WERI-Rb-1 (cell line): Measurements from ENCODE around the gene MGAT1.
A peak's percentile ranks its signal among the peaks of the same experiment; 100 is the strongest.
"Not testable (repeated sequence)": the region's sequence is repeated elsewhere in the genome, so short reads cannot be mapped to it uniquely, and the experiment has no call there.

Experiments
- DNase-seq: peaks from one replicate; pipeline ENCODE4 v3.0.0-alpha.2; 2020
- H3K27ac ChIP-seq: fragments of 250-450 bp; sonication (Bioruptor Pico); 2 replicates; pipeline ENCODE4 v1.5.1; 2020; ENCODE audit warnings: mild to moderate bottlenecking, moderate library complexity
- H3K27me3 ChIP-seq: fragments of 250-450 bp; sonication (Bioruptor Pico); 2 replicates; pipeline ENCODE4 v1.5.1; 2021; ENCODE audit warnings: mild to moderate bottlenecking, low read depth, moderate library complexity; ENCODE audit not compliant: insufficient read depth, severe bottlenecking
- H3K36me3 ChIP-seq: fragments of 250-450 bp; sonication (Bioruptor Pico); 2 replicates; pipeline ENCODE4 v1.5.1; 2020; ENCODE audit warnings: mild to moderate bottlenecking, moderate library complexity
- H3K4me3 ChIP-seq: 2 replicates; pipeline ENCODE4 v1.5.1; 2011; ENCODE audit warnings: low read depth, mild to moderate bottlenecking, control low read depth, low read length
- H3K9me3 ChIP-seq: fragments of 250-450 bp; sonication (Bioruptor Pico); 2 replicates; pipeline ENCODE4 v1.5.1; 2021; ENCODE audit warnings: mild to moderate bottlenecking, moderate library complexity; ENCODE audit not compliant: severe bottlenecking
- TF ChIP-seq, protein P1 (sequence below): IDR thresholded peaks from 2 replicates; pipeline ENCODE4 v1.5.1; 2011; ENCODE audit warnings: low read depth, mild to moderate bottlenecking, control low read depth, inconsistent platforms, low read length

Gene MGAT1

GRCh38 chr5:180785121-180785781, 17.4 kb downstream of the MGAT1 start:
- no peaks in the 10 kb centered on the region for H3K36me3 ChIP-seq
- no peak for DNase-seq
- TF ChIP-seq, protein P1, sequence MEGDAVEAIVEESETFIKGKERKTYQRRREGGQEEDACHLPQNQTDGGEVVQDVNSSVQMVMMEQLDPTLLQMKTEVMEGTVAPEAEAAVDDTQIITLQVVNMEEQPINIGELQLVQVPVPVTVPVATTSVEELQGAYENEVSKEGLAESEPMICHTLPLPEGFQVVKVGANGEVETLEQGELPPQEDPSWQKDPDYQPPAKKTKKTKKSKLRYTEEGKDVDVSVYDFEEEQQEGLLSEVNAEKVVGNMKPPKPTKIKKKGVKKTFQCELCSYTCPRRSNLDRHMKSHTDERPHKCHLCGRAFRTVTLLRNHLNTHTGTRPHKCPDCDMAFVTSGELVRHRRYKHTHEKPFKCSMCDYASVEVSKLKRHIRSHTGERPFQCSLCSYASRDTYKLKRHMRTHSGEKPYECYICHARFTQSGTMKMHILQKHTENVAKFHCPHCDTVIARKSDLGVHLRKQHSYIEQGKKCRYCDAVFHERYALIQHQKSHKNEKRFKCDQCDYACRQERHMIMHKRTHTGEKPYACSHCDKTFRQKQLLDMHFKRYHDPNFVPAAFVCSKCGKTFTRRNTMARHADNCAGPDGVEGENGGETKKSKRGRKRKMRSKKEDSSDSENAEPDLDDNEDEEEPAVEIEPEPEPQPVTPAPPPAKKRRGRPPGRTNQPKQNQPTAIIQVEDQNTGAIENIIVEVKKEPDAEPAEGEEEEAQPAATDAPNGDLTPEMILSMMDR: no peak
- no peaks in the 10 kb centered on the region for H3K9me3 ChIP-seq
- H3K4me3 ChIP-seq: no peak overlapping the region
- H3K27ac ChIP-seq: no peak overlapping the region
- no peaks in the 10 kb centered on the region for H3K27me3 ChIP-seq

DNA sequence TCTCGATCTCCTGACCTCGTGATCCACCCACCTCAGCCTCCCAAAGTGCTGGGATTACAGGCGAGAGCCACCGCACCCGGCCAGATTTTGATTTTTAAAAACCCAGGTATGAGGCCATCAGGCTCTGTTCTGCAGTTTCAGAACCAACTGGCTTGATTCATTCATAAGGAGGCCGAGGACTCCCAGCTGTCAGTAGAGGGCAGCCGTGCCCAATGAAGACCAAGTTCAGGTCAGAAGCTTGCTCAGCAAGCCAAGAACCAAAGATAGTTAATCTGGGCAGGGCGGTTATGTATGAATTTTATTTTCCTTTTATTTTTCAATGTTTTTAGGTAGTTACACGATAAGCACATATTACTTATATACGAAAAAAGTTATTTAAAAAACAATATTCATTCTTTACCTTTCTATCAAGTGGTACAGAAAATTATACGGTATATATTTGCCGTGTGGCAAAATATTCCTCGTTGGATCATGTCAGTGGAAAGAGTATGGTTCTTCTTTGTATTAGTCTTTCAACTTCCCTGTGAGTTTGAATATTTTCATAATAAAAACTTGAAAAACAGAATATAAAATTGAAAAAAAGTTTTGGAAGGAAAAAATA, 18.0 kb downstream of the MGAT1 start:
- Histone ChIP-seq H3K9me3 (no peaks in the 10 kb centered on the region), H3K27ac (no peak overlapping the region), H3K27me3 (no peaks in the 10 kb centered on the region), H3K36me3 (no peaks in the 10 kb centered on the region), H3K4me3 (no peak overlapping the region)
- DNase-seq: peak; percentile 73
- TF ChIP-seq, protein P1: peak; percentile 60

DNA sequence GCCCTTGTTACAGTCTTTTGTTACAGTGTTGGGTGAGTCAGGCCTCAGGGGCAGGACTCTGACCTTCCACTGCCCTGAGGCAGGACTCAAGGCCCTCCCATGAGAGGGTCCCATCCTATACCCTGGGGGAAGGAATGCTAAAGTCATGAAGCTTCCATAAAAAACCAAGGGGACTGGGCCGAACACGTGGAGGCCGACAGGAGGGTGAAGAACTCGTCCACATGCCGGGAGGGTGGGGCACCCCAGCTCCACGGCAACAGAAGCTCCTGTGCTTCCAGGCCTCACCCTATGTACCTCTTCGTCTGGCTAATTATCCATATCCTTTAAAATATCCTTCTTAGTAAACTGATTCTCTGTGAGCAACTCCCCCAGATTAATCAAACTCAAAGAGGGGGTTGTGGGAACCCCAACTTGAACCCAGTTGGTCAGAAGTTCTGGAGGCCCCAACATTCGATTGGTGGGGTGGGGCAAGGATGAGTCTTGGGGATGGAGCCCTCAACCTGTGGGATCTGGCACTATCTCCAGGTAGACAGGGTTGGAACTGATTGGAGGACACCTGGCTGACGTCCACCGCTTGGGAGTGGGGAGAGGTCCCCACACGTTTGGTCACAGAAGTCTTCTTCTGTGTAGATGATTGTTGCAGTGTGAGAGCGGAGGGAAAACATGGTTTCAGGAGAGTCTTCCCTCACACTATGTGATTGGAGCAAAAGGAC, 19.1 kb downstream of the MGAT1 start:
- TF ChIP-seq, protein P1: no peak
- Histone ChIP-seq H3K9me3 (no peaks in the 10 kb centered on the region), H3K27ac (no peak overlapping the region), H3K4me3 (no peak overlapping the region), H3K36me3 (no peaks in the 10 kb centered on the region), H3K27me3 (no peaks in the 10 kb centered on the region)
- no peak for DNase-seq

GRCh38 chr5:180782748-180783147, 19.9 kb downstream of the MGAT1 start:
- Histone ChIP-seq H3K4me3 (no peak overlapping the region), H3K9me3 (no peaks in the 10 kb centered on the region), H3K27ac (no peak overlapping the region), H3K36me3 (no peaks in the 10 kb centered on the region), H3K27me3 (no peaks in the 10 kb centered on the region)
- no peak for DNase-seq
- TF ChIP-seq, protein P1: no peak

DNA sequence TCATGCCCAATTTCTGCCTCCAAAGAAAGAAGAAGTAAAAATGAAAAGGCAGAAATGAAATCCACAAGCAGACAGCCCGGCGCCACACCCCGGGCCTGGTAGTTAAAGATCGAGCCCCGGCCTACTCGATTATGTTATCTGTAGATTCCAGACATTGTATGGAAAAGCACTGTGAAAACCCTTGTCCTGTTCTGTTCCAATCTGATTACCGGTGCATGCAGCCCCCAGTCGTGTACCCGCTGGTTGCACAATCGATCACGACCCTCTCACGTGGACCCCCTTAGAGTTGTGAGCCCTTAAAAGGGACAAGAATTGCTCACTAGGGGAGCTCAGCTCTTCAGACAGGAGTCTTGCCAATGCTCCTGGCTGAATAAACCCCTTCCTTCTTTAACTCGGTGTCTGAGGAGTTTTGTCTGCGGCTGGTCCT, 20.7 kb downstream of the MGAT1 start:
- not testable (repeated sequence) for H3K36me3 ChIP-seq, H3K27me3 ChIP-seq, H3K4me3 ChIP-seq, H3K27ac ChIP-seq, H3K9me3 ChIP-seq, DNase-seq

DNA sequence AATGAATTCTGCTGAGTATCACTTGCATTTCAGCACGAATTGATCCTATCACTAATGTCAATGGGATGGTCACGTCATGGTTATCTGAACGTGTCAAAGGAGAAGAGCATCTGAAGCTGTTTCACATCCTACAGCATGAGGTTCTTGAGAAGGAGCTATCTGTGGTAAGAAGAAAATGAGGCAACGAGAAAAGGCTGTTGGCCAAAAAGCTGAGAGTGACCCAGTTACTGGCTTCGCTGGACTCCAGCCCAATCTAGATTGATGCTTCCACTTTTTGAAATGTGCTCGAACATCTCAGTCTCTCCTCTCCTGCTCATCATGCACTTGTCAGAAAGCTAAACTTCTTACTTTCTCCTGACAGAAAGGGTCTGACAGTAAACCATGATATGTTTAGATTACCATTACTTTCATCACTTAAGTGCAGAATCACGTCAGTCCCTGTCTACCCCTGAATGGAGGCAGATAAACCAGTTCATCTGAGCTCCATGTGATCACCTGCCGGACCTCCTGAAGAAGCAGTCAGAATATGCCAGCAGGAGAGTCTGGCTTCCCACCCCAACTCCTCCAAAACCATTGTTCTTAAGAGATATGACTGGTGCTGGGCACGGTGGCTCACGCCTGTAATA, 22.5 kb downstream of the MGAT1 start:
- H3K36me3 ChIP-seq: no peaks in the 10 kb centered on the region
- TF ChIP-seq, protein P1: no peak
- H3K27me3 ChIP-seq: no peaks in the 10 kb centered on the region
- no peak for DNase-seq
- H3K4me3 ChIP-seq: no peak overlapping the region
- no peaks in the 10 kb centered on the region for H3K9me3 ChIP-seq
- H3K27ac ChIP-seq: no peak overlapping the region
